Endothelial cell of umbilical vein (primary cell): Measurements from ENCODE around the gene CORO1A. TPM values are rescaled to one million over a fixed set of nuclear protein-coding genes. Genes with fewer than 3 reads are reported as not detected.

Source experiments
- BruUV-seq: library from RNA; stranded (reverse); fragments of 400-500 nt; replicated peaks from 2 replicates; lab custom pipeline; 2021; lab: Mats Ljungman, UMichigan
- CTCF ChIA-PET: fragments of 300-600, 350-600 bp; sonication (Branson Sonifier 250); formaldehyde crosslinking; loops from one replicate; lab custom pipeline; 2021; ENCODE audit warnings: antibody characterized with exemption, inconsistent platforms; lab: Charles Lee
- POLR2A ChIA-PET: fragments of 300-600, 350-600 bp; sonication (Branson Sonifier 250); formaldehyde crosslinking; loops from one replicate; lab custom pipeline; 2021; ENCODE audit warnings: antibody characterized with exemption, inconsistent platforms; lab: Charles Lee
- DNase-seq: peaks from one replicate; pipeline ENCODE4 v3.0.0-alpha.2; 2011; ENCODE audit warnings: low read depth, low spot score
- FAIRE-seq: peaks from 2 replicates; lab custom pipeline; 2011; peaks lifted over from hg19 to GRCh38; lab: Jason Lieb, UNC
- H2AFZ ChIP-seq: 2 replicates; pipeline ENCODE4 v1.6.0; 2012; ENCODE audit warnings: low read depth, low read length, control low read depth, inconsistent platforms
- H3K27ac ChIP-seq: 2 replicates; pipeline ENCODE4 v1.5.1; 2011; ENCODE audit warnings: low read depth, mild to moderate bottlenecking, control low read depth, low read length, moderate library complexity; ENCODE audit not compliant: insufficient read depth
- H3K27me3 ChIP-seq, 2 experiments: 2 replicates each; pipeline versions ENCODE4 v1.6.0 to v1.6.1; 2011; ENCODE audit warnings: low read length in 2 of 2, mixed read lengths in 1 of 2; ENCODE audit not compliant: control insufficient read depth in 2 of 2, insufficient read depth in 2 of 2
- H3K36me3 ChIP-seq, 2 experiments: 2 replicates in 1 of 2; 3 replicates in 1 of 2; pipeline ENCODE4 v1.5.1; 2011; ENCODE audit warnings: low read length in 2 of 2, mild to moderate bottlenecking in 1 of 2, moderate library complexity in 1 of 2; ENCODE audit not compliant: control insufficient read depth in 2 of 2, insufficient read depth in 2 of 2; ENCODE audit errors: extremely low read depth in 1 of 2
- H3K4me1 ChIP-seq: 3 replicates; pipeline ENCODE4 v1.5.1; 2011; ENCODE audit warnings: mild to moderate bottlenecking, low read length; ENCODE audit not compliant: control insufficient read depth, insufficient read depth; ENCODE audit errors: extremely low read depth
- H3K4me2 ChIP-seq: 2 replicates; pipeline ENCODE4 v1.6.1; 2011; ENCODE audit warnings: low read length, control low read depth, mixed read lengths; ENCODE audit not compliant: insufficient read depth
- H3K4me3 ChIP-seq, 3 experiments: fragments of 200-600 bp in 1 of 3; sonication (generic), shearing (Covaris generic) in 1 of 3; replicated peaks in 1 of 3; 2 replicates each; pipeline ENCODE4 v1.5.1; 2011 to 2016; ENCODE audit warnings: control low read depth in 3 of 3, low read length in 3 of 3, mild to moderate bottlenecking in 2 of 3, inconsistent platforms in 1 of 3, low read depth in 1 of 3, moderate library complexity in 1 of 3; ENCODE audit not compliant: insufficient read depth in 1 of 3
- H3K79me2 ChIP-seq: 2 replicates; pipeline ENCODE4 v1.6.0; 2012; ENCODE audit warnings: low read length, inconsistent platforms; ENCODE audit not compliant: control insufficient read depth, insufficient read depth
- H3K9ac ChIP-seq: replicated peaks from 2 replicates; pipeline ENCODE3; 2011; ENCODE audit warnings: low read length, control low read depth; ENCODE audit not compliant: insufficient read depth; ENCODE audit errors: extremely low read depth
- H3K9me1 ChIP-seq: replicated peaks from 3 replicates; pipeline ENCODE4 v1.6.0; 2011; ENCODE audit warnings: mild to moderate bottlenecking, low read length; ENCODE audit not compliant: control insufficient read depth, insufficient read depth; ENCODE audit errors: extremely low read depth
- H3K9me3 ChIP-seq: replicated peaks from 2 replicates; pipeline ENCODE4 v1.5.1; 2012; ENCODE audit warnings: low read length, inconsistent platforms; ENCODE audit not compliant: control insufficient read depth, insufficient read depth
- H4K20me1 ChIP-seq: replicated peaks from 2 replicates; pipeline ENCODE3; 2011; ENCODE audit warnings: mild to moderate bottlenecking, low read length; ENCODE audit not compliant: control insufficient read depth, insufficient read depth; ENCODE audit errors: extremely low read depth
- CTCF ChIP-seq, 2 donors: IDR thresholded peaks; 1 replicate in 1 of 2; 2 replicates in 1 of 2; pipeline ENCODE4 v1.5.1; 2011; ENCODE audit warnings: low read length in 2 of 2, mild to moderate bottlenecking in 2 of 2, moderate library complexity in 2 of 2, control low read depth in 1 of 2, inconsistent platforms in 1 of 2, low read depth in 1 of 2; ENCODE audit not compliant: insufficient read depth in 1 of 2; ENCODE audit errors: extremely low read depth in 1 of 2
- EZH2 ChIP-seq: IDR thresholded peaks from 2 replicates; pipeline ENCODE4 v1.6.1; 2012; ENCODE audit warnings: borderline replicate concordance, low read depth, mild to moderate bottlenecking, moderate library complexity, low read length, inconsistent platforms; ENCODE audit not compliant: severe bottlenecking
- FOS ChIP-seq: IDR thresholded peaks from 2 replicates; pipeline ENCODE4 v1.6.1; 2011; ENCODE audit warnings: mild to moderate bottlenecking, low read length, moderate library complexity, borderline replicate concordance; ENCODE audit not compliant: insufficient read depth
- GATA2 ChIP-seq: IDR thresholded peaks from 2 replicates; pipeline ENCODE4 v1.7.0; 2011; ENCODE audit warnings: low read depth, mild to moderate bottlenecking, moderate library complexity, mixed read lengths, low read length; ENCODE audit not compliant: insufficient read length, insufficient read depth
- JUN ChIP-seq: IDR thresholded peaks from 2 replicates; pipeline ENCODE4 v1.6.1; 2011; ENCODE audit warnings: borderline replicate concordance, low read depth; ENCODE audit not compliant: insufficient read length, insufficient read depth
- MAX ChIP-seq: IDR thresholded peaks from 2 replicates; pipeline ENCODE4 v1.6.1; 2011; ENCODE audit not compliant: insufficient read depth, insufficient read length
- MYC ChIP-seq: IDR thresholded peaks from one replicate; pipeline ENCODE4 v1.6.1; 2011; ENCODE audit warnings: mild to moderate bottlenecking, low read depth, low read length
- POLR2A ChIP-seq: IDR thresholded peaks from 2 replicates; pipeline ENCODE4 v1.6.1; 2012; ENCODE audit warnings: low read depth, mild to moderate bottlenecking, control low read depth, low read length
- POLR2AphosphoS5 ChIP-seq: IDR thresholded peaks from 2 replicates; pipeline ENCODE4 v1.6.1; 2012; ENCODE audit warnings: low read depth, mild to moderate bottlenecking, control low read depth, low read length, moderate library complexity; ENCODE audit not compliant: insufficient read depth
- dilution Hi-C: fragments of 300-500 bp; cut with MboI; formaldehyde crosslinking; loops from one replicate; pipeline ENCODE4 v1.15.0; 2019; ENCODE audit warnings: low sequenced_read_pairs; ENCODE audit not compliant: extremely low pct_ligation_motif_present
- intact Hi-C: fragments of 100-400 bp; cut with micrococcal nuclease; formaldehyde crosslinking; loops from one replicate; pipeline ENCODE4 v1.10.0; 2022
- polyA plus RNA-seq, 4 experiments: library from polyadenylated mRNA; depleted of rRNA in 3 of 4; stranded (reverse) in 3 of 4; unstranded in 1 of 4; fragments of >200 nt; gene quantifications; 2 replicates each; pipeline versions ENCODE4 v1.2.1 to v1.2.3, GENCODE V29; 2011 to 2012; ENCODE audit warnings: missing spikeins in 1 of 4
- total RNA-seq: library from RNA; stranded (reverse); gene quantifications from 2 replicates; pipeline ENCODE4 v1.2.3, GENCODE V29; 2021

Gene CORO1A
- total and polyA plus RNA-seq, 2 donors (not counting 3 experiments of a cell fraction or from before 2014, with no cell fraction given): 6.1 to 6.4 TPM

GRCh38 chr16:30147843-30148510 is 35.4 kb upstream of the CORO1A start:
- Histone ChIP-seq H3K4me3 (no peak overlapping the region), H3K9me3 (no peaks in the 10 kb centered on the region), H3K27ac (no peak overlapping the region), H3K79me2 (no peaks in the 10 kb centered on the region), H2AFZ (no peak overlapping the region), H4K20me1 (no peaks in the 10 kb centered on the region), H3K9ac (no peak overlapping the region), H3K4me2 (no peak overlapping the region), H3K36me3 (no peaks in the 10 kb centered on the region), H3K27me3 (no peaks in the 10 kb centered on the region), H3K9me1 (no peaks in the 10 kb centered on the region), H3K4me1 (no peaks in the 10 kb centered on the region)
- FAIRE-seq: no peak
- POLR2A ChIA-PET: no interaction called here
- CTCF ChIA-PET: interaction anchor here (0.6 kb wide), 1 partner anchor 648 kb away, joined by 3 read pairs; no protein-coding TSS in a partner anchor
- DNase-seq: no peak
- intact Hi-C loops: no loop called here
- dilution Hi-C loops: no loop called here
- TF ChIP-seq MYC (no peak), FOS (no peak), CTCF (IDR thresholded peaks at IDR 0.05; ENCODE audit: extremely low read depth in 1 of 2, insufficient read depth in 1 of 2, low read depth in 1 of 2, low read length in 2 of 2) (no peak), EZH2 (no peak), GATA2 (no peak), POLR2AphosphoS5 (no peak), JUN (no peak), MAX (no peak), POLR2A (no peak)
- no TSS peak for BruUV-seq
